ENCODE data around the gene RAPGEF6.

GRCh38 chr5:131375351-131375750, 259.7 kb downstream of the RAPGEF6 start:
- no peak for TF ChIP-seq REST (IDR thresholded peaks at IDR 0.05; ENCODE audit: borderline replicate concordance)
- TF ChIP-seq REST (CRISPR knock-in tag; IDR thresholded peaks at IDR 0.05; ENCODE audit: low read depth), result no peak
- TF ChIP-seq RERE (CRISPR knock-in tag; IDR thresholded peaks at IDR 0.05; ENCODE audit: borderline replicate concordance), result no peak
- no peak for TF ChIP-seq BACH1 (tag; IDR thresholded peaks at IDR 0.05)
- no peak for TF ChIP-seq MLX (CRISPR knock-in tag; conservative IDR thresholded peaks at IDR 0.05)
- no peak for TF ChIP-seq CREB1 (IDR thresholded peaks at IDR 0.05)
- TF ChIP-seq CREB1 (CRISPR knock-in tag; IDR thresholded peaks at IDR 0.05), result no peak
- no peak for TF ChIP-seq CTCF (IDR thresholded peaks at IDR 0.05 in 2 of 3, conservative IDR thresholded peaks at IDR 0.05 in 1 of 3; ENCODE audit: insufficient read depth in 2 of 3, low read depth in 1 of 3, low read length in 3 of 3)
- no peak for TF ChIP-seq CHD1 (IDR thresholded peaks at IDR 0.05; ENCODE audit: low read length)

All from K562 (cell line).